HepG2 (cell line): ENCODE data around the gene SPRY1. TPM values are rescaled to one million over a fixed set of nuclear protein-coding genes. Genes with fewer than 3 reads are reported as not detected.

ENCODE experiments used
- ATF1 ChIP-seq: IDR thresholded peaks from 2 replicates; pipeline ENCODE4 v1.6.1; 2016; ENCODE audit warnings: mild to moderate bottlenecking, control low read depth
- ATF2 ChIP-seq: sonication (generic); formaldehyde crosslinking; IDR thresholded peaks from 2 replicates; pipeline ENCODE4 v1.4.0; 2020; ENCODE audit warnings: missing genetic modification reagents
- DR1 ChIP-seq: sonication (generic); formaldehyde crosslinking; IDR thresholded peaks from 2 replicates; pipeline ENCODE4 v1.8.0; 2021; ENCODE audit warnings: mild to moderate bottlenecking, missing genetic modification reagents, inconsistent platforms
- MZF1 ChIP-seq: sonication (generic); formaldehyde crosslinking; IDR thresholded peaks from 2 replicates; pipeline ENCODE4 v1.8.1; 2023; ENCODE audit warnings: mild to moderate bottlenecking, missing genetic modification reagents, borderline replicate concordance
- NFAT5 ChIP-seq: sonication (generic); formaldehyde crosslinking; IDR thresholded peaks from 2 replicates; pipeline ENCODE4 v1.4.0; 2020; ENCODE audit warnings: missing genetic modification reagents
- NFE2L2 ChIP-seq: fragments of 150-350 bp; IDR thresholded peaks from 2 replicates; pipeline ENCODE4 v1.6.1; 2014; ENCODE audit warnings: low read length
- NR0B2 ChIP-seq: sonication (generic); formaldehyde crosslinking; IDR thresholded peaks from 2 replicates; pipeline ENCODE4 v1.4.0; 2020; ENCODE audit warnings: mild to moderate bottlenecking, missing genetic modification reagents
- PCBP2 ChIP-seq: fragments of 200-400 bp; formaldehyde crosslinking; optimal IDR thresholded peaks from 2 replicates; pipeline ENCODE3; 2018; ENCODE audit warnings: low read length, low read depth; ENCODE audit not compliant: poor library complexity, severe bottlenecking
- POLR2AphosphoS2 ChIP-seq: IDR thresholded peaks from 2 replicates; pipeline ENCODE4 v1.6.1; 2011; ENCODE audit warnings: low read depth, low read length, improper control_type of control experiment
- SETDB1 ChIP-seq: sonication (generic); formaldehyde crosslinking; IDR thresholded peaks from 2 replicates; pipeline ENCODE4 v1.5.1; 2020; ENCODE audit warnings: missing genetic modification reagents, mild to moderate bottlenecking, borderline replicate concordance
- SKI ChIP-seq: fragments of 450-650 bp; IDR thresholded peaks from one replicate; pipeline ENCODE4 v1.6.1; 2018; ENCODE audit warnings: mild to moderate bottlenecking; ENCODE audit not compliant: partially characterized antibody
- TCF7 ChIP-seq: sonication (generic); IDR thresholded peaks from 2 replicates; pipeline ENCODE4 v1.6.1; 2016; ENCODE audit warnings: antibody characterized with exemption, low read depth
- ZMYM3 ChIP-seq: sonication (generic); formaldehyde crosslinking; IDR thresholded peaks from 2 replicates; pipeline ENCODE4 v1.5.1; 2020; ENCODE audit warnings: mild to moderate bottlenecking, missing genetic modification reagents
- ZNF746 ChIP-seq: sonication (generic); formaldehyde crosslinking; IDR thresholded peaks from 2 replicates; pipeline ENCODE4 v1.8.0; 2022; ENCODE audit warnings: mild to moderate bottlenecking, missing genetic modification reagents
- polyA plus RNA-seq, 8 experiments: library from polyadenylated mRNA; depleted of rRNA in 3 of 8; stranded (reverse) in 7 of 8; unstranded in 1 of 8; fragments of >200 nt; fragmentation: Illumina TruSeq in 4 of 8; extraction: Trizol in 4 of 8; gene quantifications; 2 replicates each; pipeline versions ENCODE4 v1.2.1 to v1.2.3, GENCODE V29; 2011 to 2016; ENCODE audit warnings: low read depth in 4 of 8, missing spikeins in 1 of 8, mixed read lengths in 1 of 8; ENCODE audit not compliant: insufficient read depth in 1 of 8
- total RNA-seq, 5 experiments: library from RNA; depleted of rRNA; stranded (reverse); fragments of >200 nt; fragmentation: Illumina TruSeq; extraction: Trizol; gene quantifications; 2 replicates each; pipeline ENCODE4 v1.2.3, GENCODE V29; 2016; ENCODE audit warnings: low read depth in 1 of 5
- TF ChIP-seq, protein P1 (sequence below): sonication (generic); formaldehyde crosslinking; IDR thresholded peaks from 2 replicates; pipeline ENCODE4 v1.4.0; 2020; ENCODE audit warnings: missing genetic modification reagents, mild to moderate bottlenecking, borderline replicate concordance
- TF ChIP-seq, protein P2 (sequence below): sonication (generic); formaldehyde crosslinking; IDR thresholded peaks from 2 replicates; pipeline ENCODE4 v1.5.1; 2020; ENCODE audit warnings: mild to moderate bottlenecking, missing genetic modification reagents, moderate library complexity

Gene SPRY1
- total and polyA plus RNA-seq, 2 of the 13 experiments (the other 11 are each of a cell fraction or from before 2014, with no cell fraction given): 24.7 to 33.4 TPM

- TF ChIP-seq TCF7: no peak
- no peak for TF ChIP-seq DR1
- no peak for TF ChIP-seq NFE2L2
- no peak for TF ChIP-seq ATF1 (CRISPR knock-in tag)
- TF ChIP-seq NFAT5 (CRISPR knock-in tag): no peak
- TF ChIP-seq, protein P1, sequence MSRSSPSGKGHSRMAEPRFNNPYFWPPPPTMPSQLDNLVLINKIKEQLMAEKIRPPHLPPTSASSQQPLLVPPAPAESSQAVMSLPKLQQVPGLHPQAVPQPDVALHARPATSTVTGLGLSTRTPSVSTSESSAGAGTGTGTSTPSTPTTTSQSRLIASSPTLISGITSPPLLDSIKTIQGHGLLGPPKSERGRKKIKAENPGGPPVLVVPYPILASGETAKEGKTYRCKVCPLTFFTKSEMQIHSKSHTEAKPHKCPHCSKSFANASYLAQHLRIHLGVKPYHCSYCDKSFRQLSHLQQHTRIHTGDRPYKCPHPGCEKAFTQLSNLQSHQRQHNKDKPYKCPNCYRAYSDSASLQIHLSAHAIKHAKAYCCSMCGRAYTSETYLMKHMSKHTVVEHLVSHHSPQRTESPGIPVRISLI: no peak
- TF ChIP-seq, protein P2, sequence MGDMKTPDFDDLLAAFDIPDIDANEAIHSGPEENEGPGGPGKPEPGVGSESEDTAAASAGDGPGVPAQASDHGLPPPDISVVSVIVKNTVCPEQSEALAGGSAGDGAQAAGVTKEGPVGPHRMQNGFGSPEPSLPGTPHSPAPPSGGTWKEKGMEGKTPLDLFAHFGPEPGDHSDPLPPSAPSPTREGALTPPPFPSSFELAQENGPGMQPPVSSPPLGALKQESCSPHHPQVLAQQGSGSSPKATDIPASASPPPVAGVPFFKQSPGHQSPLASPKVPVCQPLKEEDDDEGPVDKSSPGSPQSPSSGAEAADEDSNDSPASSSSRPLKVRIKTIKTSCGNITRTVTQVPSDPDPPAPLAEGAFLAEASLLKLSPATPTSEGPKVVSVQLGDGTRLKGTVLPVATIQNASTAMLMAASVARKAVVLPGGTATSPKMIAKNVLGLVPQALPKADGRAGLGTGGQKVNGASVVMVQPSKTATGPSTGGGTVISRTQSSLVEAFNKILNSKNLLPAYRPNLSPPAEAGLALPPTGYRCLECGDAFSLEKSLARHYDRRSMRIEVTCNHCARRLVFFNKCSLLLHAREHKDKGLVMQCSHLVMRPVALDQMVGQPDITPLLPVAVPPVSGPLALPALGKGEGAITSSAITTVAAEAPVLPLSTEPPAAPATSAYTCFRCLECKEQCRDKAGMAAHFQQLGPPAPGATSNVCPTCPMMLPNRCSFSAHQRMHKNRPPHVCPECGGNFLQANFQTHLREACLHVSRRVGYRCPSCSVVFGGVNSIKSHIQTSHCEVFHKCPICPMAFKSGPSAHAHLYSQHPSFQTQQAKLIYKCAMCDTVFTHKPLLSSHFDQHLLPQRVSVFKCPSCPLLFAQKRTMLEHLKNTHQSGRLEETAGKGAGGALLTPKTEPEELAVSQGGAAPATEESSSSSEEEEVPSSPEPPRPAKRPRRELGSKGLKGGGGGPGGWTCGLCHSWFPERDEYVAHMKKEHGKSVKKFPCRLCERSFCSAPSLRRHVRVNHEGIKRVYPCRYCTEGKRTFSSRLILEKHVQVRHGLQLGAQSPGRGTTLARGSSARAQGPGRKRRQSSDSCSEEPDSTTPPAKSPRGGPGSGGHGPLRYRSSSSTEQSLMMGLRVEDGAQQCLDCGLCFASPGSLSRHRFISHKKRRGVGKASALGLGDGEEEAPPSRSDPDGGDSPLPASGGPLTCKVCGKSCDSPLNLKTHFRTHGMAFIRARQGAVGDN: peak; percentile 44
- TF ChIP-seq SETDB1 (CRISPR knock-in tag): no peak
- TF ChIP-seq ZMYM3 (CRISPR knock-in tag): no peak
- TF ChIP-seq PCBP2: no peak
- TF ChIP-seq SKI: no peak
- no peak for TF ChIP-seq POLR2AphosphoS2
- TF ChIP-seq NR0B2: no peak
- no peak for TF ChIP-seq ZNF746
- TF ChIP-seq MZF1 (CRISPR knock-in tag): no peak
- TF ChIP-seq ATF2 (CRISPR knock-in tag): no peak
Observed at GRCh38 chr4:123402121-123402465, 5.5 kb downstream of the SPRY1 start (continued).
